Suprapubic skin (tissue), 3 donors: ENCODE data around the gene RALGPS1.

Experiments used
- EP300 ChIP-seq: sonication (generic); formaldehyde crosslinking; IDR thresholded peaks from one replicate; pipeline ENCODE4 v1.6.1; 2017; ENCODE audit warnings: antibody characterized with exemption
- POLR2A ChIP-seq, 2 donors: fragments of 450-650 bp; IDR thresholded peaks; one replicate each; pipeline ENCODE4 v1.6.1; 2017; ENCODE audit warnings: antibody characterized with exemption in 2 of 2, mild to moderate bottlenecking in 2 of 2, moderate library complexity in 2 of 2
- TF ChIP-seq, protein P1 (sequence below), 2 donors: fragments of 200-600 bp in 1 of 2; fragments of 450-650 bp in 1 of 2; sonication (generic) in 1 of 2; IDR thresholded peaks; one replicate each; pipeline ENCODE4 v1.5.1; 2016 to 2019; ENCODE audit warnings: antibody characterized with exemption in 2 of 2, mild to moderate bottlenecking in 1 of 2, moderate library complexity in 1 of 2

DNA sequence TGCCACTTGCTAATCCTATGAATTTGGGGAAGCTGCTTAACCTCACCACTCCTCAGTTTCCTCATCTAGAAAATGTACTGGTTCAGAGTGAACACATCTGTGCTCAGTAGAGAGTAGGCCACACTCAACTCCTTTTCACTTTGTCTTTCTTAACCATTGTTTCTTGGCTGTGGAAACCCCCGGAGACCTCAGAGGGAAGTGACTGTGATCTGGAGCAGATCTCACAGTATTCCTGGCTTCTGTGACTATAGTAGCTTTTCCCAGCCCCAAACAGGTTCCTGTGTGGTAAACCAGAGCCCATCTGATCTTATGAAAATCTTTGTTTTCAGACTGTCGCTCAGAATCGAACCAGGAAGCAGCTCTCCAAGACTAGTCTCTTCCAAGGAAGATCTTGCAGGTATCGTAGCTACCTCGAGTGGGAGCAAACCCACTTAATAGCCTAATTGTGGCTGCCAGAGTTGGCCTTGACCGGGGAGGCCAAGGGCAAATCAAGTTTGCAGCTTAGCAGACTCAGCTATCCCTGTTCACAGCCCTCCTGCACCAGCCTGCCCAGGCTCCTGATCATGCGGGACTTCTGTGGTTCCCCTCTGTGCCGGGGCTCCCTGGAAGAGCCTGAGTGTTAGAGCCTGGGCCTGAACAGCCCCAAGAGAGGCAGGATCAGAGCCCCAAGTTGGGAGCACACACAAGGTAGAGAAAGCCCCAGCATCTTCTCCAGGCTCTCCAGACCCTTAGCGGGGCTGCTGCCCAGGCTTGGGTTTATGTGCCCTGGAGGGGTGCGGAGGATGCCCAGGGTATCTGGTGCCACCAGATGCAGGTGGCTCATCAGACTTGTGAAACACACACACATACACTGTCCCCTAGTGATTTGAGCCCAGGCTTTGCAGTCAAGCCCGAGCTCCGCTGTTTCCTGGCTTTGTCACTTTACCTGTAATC is 260.1 kb downstream of the RALGPS1 start:
- TF ChIP-seq EP300 (no peak), POLR2A (IDR thresholded peaks at IDR 0.05) (no peak)
- TF ChIP-seq, protein P1, sequence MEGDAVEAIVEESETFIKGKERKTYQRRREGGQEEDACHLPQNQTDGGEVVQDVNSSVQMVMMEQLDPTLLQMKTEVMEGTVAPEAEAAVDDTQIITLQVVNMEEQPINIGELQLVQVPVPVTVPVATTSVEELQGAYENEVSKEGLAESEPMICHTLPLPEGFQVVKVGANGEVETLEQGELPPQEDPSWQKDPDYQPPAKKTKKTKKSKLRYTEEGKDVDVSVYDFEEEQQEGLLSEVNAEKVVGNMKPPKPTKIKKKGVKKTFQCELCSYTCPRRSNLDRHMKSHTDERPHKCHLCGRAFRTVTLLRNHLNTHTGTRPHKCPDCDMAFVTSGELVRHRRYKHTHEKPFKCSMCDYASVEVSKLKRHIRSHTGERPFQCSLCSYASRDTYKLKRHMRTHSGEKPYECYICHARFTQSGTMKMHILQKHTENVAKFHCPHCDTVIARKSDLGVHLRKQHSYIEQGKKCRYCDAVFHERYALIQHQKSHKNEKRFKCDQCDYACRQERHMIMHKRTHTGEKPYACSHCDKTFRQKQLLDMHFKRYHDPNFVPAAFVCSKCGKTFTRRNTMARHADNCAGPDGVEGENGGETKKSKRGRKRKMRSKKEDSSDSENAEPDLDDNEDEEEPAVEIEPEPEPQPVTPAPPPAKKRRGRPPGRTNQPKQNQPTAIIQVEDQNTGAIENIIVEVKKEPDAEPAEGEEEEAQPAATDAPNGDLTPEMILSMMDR (IDR thresholded peaks at IDR 0.05): no peak
